ENCODE measurements around the gene NKX6-1.

DNA sequence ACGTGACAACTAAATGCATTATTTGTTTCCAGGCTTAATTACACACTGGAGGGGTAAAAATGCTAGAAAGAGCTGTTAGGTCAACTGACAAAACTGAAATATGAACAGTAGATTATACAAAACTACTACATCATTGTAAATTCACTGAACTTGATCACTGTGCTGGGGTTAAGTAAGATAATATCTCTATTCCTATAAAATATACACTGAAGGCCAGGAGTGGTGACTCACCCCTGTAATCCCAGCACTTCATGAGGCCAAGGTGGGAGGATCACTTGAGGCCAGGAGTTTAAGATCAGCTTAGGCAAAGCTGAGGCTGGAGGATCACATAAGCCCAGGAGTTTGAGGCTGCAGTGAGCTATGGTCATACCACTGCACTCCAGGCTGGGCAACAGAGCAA lies 31.8 kb upstream of the NKX6-1 start:
- TF ChIP-seq POLR2AphosphoS5 (IDR thresholded peaks at IDR 0.05; ENCODE audit: low read depth, low read length) (no peak; the same call in 1 of the 2 replicates), TCF7L2 (IDR thresholded peaks at IDR 0.05; ENCODE audit: low read depth, low read length) (no peak)
- TF ChIP-seq, protein P1, sequence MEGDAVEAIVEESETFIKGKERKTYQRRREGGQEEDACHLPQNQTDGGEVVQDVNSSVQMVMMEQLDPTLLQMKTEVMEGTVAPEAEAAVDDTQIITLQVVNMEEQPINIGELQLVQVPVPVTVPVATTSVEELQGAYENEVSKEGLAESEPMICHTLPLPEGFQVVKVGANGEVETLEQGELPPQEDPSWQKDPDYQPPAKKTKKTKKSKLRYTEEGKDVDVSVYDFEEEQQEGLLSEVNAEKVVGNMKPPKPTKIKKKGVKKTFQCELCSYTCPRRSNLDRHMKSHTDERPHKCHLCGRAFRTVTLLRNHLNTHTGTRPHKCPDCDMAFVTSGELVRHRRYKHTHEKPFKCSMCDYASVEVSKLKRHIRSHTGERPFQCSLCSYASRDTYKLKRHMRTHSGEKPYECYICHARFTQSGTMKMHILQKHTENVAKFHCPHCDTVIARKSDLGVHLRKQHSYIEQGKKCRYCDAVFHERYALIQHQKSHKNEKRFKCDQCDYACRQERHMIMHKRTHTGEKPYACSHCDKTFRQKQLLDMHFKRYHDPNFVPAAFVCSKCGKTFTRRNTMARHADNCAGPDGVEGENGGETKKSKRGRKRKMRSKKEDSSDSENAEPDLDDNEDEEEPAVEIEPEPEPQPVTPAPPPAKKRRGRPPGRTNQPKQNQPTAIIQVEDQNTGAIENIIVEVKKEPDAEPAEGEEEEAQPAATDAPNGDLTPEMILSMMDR (IDR thresholded peaks at IDR 0.05) = no peak
- TF ChIP-seq, protein P2, sequence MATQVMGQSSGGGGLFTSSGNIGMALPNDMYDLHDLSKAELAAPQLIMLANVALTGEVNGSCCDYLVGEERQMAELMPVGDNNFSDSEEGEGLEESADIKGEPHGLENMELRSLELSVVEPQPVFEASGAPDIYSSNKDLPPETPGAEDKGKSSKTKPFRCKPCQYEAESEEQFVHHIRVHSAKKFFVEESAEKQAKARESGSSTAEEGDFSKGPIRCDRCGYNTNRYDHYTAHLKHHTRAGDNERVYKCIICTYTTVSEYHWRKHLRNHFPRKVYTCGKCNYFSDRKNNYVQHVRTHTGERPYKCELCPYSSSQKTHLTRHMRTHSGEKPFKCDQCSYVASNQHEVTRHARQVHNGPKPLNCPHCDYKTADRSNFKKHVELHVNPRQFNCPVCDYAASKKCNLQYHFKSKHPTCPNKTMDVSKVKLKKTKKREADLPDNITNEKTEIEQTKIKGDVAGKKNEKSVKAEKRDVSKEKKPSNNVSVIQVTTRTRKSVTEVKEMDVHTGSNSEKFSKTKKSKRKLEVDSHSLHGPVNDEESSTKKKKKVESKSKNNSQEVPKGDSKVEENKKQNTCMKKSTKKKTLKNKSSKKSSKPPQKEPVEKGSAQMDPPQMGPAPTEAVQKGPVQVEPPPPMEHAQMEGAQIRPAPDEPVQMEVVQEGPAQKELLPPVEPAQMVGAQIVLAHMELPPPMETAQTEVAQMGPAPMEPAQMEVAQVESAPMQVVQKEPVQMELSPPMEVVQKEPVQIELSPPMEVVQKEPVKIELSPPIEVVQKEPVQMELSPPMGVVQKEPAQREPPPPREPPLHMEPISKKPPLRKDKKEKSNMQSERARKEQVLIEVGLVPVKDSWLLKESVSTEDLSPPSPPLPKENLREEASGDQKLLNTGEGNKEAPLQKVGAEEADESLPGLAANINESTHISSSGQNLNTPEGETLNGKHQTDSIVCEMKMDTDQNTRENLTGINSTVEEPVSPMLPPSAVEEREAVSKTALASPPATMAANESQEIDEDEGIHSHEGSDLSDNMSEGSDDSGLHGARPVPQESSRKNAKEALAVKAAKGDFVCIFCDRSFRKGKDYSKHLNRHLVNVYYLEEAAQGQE (IDR thresholded peaks at IDR 0.05; ENCODE audit: insufficient read depth in 1 of 2, low read depth in 2 of 2, low read length in 1 of 2) = no peak

All from Panc1 (cell line).